NCI-H510A treated with DMSO at 0.1 percent for 48 hours (cell line): ENCODE measurements around the gene ADAMTS16.

Experiments
- DNase-seq: peaks from one replicate; lab custom pipeline; 2025; lab: John Stamatoyannopoulos, UW

ADAMTS16 gene

DNA sequence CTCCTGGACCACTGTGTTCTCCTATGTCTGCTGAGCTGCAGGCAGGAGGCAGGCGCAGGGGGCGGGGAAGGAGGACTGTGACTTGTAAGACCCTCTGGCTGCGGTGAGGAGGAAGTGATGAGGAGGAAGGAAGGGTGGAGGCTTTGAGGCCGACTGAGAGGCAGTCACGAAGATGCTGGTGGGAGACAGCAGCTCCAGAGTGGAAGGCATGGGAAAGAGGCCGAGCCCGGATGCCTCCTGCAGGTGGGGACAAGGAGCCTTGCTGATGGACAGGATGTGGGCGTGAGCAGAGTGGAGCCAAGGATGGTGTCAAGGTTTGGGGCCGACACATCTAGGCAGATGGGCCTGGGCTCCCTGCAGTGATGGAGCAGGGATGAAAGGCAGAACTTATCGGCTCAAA, 208.0 kb downstream of the ADAMTS16 start:
- no peak for DNase-seq

DNA sequence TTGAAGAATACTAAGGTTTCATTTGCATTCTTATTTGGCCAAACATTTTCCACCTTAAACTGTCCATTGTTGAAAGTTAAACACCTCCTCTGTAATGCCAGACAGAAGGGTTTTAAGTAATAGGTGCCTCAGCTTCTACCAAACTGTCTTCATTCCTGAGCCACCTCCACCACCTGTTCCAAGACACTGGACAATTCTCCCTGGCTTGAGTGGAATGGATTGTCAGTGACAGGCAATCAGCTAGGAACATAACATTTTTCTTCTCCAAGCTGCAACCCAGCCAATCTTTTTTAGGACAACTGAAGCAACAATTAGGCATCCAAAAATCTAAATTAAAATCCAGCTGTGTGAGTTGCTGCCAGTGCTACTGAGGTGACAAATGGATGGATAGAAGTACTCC, 208.4 kb downstream of the ADAMTS16 start:
- DNase-seq, result no peak

DNA sequence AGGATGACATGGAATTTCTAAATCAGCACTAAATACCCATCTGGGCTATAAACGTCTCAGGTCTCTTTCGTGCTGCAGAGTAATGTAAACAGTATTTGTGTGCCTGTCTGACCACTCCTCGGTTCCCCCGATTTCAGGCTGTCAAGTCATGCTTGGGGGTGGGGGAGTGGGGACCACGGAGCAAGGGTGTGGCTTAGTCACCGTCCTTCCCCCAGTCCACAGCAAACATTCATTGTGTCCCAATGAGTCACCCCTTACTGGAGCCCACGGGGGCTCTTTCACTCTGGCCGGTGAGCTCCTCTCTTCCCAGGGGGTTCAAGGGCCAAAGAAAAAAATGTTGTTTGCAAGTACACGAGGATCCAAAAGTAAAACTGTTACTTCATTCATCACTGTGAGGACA, 210.0 kb downstream of the ADAMTS16 start:
- DNase-seq, result no peak

DNA sequence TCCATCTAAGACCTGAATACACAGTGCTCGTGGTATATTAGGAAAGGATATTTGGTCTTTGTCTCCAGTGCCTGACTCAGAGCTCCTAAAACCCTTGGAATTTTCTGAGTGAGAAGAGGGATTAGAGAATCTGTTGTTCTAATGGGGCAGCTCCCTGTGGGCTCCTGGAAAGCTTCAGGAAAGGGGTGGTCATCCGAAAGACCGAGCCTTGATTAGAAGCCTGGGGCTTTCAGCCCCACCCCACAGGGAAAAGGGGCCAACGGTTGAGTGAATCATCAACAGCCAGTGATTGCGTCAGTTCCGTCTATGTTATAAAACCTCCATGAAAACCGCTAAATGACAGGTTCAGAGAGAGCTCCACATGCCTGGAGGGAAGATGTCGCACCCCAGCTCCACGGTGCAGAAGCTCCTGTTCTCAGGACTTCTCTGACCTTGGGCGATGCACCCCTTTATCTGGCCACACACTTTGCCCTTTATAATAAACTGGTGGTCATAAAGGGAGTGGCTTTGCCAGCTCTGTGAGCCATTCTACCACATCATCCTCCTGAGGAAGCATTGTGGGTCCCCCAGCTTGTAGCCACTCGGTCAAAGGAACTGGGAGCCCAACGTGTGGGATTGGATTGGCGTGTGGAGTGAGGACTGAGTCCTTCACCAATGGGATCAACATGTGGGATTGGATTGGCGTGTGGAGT, 211.3 kb downstream of the ADAMTS16 start:
- DNase-seq, result no peak

DNA sequence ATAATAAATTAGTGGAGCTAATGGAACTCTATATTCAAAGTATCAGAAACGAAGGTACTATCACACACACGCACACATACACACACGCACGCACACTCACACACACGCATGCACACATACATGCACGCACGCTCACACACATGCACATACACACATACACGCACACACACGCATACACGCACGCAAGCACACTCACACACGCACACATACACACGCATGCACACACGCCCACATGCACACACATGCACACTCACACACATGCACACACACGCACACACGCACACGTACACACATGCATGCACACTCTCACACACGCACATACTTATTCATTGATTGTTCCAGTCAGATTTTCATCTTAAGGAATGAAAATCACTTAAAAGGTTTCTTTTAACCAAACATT, 212.5 kb downstream of the ADAMTS16 start:
- DNase-seq, result no peak

DNA sequence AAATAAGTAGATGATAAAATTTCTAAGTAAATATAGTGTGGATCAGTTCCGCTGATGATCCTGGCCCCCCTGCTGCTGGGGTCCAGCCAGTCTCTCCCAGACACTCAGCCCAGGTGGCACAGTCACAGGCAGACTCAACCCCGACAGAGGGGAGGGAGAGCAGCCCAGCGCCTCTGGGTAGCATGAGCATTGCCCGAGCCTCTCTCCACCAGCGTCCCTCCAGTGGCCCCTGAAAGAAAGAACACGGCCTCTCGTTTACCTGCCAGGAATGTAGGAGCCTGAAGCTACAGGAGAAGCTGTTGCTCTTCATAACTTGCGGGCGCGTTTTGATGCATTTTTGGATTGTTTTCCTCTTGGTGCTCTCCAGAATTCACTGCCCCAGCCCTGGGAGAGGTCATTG, 213.6 kb downstream of the ADAMTS16 start:
- peak; percentile 24 for DNase-seq

DNA sequence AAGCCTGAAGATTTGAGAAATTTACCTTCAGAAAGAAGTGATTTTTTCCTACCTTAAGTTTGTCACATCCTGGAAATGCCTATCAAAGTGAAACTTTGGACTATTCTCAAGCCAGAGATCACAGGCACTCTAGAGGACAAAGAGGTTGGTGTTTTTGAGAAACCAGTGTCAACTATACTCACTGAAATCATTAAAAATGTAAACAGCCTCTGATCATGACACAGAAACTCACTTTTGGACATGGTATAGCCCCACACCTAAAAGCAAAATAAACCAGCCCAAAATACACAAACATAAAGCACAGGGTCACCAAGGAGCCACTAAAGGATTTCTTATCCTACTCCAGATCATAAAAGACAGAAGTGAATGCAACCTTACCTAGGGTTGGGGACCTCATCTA, 216.6 kb downstream of the ADAMTS16 start:
- DNase-seq, result no peak

DNA sequence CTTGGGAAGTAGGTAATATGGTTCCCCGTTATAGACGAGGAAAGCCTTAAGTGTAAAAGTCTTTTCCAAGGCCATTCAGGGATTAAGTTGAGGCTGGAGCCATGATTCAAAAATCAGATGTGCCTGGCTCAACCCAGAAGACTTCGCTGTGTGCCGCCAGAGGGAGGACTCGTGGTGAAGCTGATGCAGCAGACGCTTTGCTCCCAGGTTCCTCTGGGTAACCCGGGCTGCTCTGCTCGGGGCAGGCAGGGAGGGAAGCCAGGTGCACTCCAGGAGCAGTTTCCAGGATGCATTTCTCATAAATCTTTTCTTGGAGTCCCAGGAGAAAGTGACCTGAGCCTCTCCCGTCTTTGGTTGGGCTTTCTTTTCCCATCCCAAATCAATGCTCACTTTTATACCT, 219.5 kb downstream of the ADAMTS16 start:
- no peak for DNase-seq

DNA sequence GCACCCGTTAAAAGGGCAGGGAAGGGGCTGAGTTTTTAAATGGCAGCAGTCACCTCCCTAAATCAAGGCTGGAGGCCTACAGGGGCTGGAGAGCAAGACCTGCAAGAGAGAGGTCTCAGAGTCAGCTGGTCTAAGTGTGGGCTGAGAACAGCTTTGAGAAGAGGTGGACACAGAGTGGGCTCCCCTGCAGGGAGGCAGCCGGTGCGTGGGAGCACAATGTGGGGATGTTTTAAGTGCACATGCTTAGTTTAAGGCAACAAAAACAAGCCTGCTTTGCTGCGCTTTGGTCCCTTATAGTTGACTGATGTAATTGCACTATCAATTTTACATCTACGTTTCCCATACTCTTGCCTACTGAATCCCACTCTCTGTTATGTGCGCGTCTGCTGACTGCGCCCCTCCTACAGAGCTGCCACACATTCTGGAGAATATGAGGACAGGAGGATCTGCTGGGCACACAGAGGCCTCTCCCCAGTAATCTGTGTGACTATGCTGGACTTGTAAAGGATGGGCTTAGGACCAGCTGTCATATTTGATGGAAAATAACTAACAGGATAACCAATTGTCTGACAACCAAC, 220.3 kb downstream of the ADAMTS16 start:
- DNase-seq, result no peak

DNA sequence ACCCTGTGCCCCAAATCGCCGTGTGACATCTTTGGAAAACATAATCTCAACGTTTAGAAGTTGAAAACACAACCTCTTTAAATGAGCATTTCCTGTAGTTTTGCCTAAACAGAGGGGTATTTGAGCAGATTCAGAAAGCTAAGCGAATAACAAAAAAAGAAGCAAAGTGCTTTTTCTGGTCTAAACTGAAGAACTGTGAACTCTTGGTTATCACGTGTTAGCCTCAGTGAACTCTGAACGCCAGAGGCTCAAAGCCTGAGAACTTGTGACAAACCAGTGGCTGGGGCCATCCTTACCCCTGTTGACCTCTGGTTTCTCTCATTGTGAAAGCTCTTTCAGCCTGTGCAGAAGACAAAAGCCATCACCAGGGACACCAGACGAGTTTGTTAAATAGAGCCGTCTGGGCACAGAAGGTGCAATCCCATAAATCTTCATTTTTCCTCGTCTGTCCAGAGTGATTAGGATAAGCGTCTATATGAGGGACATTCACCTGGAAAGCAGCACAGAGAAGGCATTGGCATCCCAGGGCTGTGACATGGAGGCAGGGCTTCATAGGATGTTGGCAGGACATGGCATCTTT, 220.9 kb downstream of the ADAMTS16 start:
- no peak for DNase-seq

DNA sequence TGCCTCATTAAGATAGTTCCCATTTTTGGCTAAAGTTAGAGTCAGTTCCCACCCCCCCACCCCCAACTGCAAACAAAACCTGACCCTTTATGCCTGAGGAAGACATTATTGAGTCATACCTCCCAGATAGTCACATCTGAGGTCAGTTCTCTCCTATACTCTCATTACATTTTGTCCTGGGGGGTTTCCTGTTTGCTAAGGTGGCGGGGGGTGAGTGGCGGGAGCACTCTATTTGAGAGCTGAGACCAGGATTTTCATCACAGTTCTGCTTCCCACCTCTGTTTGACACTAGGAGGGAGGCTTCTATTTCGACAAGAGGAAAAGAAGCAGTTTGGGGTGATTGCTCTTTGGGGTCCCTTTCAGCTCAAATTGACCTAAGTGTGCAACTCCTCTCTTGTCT, 222.9 kb downstream of the ADAMTS16 start:
- no peak for DNase-seq

DNA sequence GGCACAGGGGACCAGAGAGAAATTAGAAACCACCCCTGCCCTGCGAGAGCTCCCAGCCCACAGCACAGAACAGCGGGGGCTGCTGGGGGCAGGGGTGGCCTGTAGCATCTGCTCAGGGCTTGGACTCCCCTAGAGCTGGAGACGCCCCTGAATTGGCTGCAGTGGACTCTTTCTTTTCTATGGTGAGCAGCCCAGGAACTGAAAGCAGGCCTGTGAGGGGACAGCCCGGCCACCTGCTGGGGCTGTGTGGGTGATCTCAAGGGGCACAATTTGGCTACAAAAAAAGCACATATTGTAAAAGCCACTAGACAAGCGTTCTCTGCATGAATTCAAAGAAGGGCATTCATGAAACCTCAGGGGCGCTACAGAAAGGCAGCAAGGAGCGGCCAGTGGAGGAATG, 224.8 kb downstream of the ADAMTS16 start:
- DNase-seq, result no peak

DNA sequence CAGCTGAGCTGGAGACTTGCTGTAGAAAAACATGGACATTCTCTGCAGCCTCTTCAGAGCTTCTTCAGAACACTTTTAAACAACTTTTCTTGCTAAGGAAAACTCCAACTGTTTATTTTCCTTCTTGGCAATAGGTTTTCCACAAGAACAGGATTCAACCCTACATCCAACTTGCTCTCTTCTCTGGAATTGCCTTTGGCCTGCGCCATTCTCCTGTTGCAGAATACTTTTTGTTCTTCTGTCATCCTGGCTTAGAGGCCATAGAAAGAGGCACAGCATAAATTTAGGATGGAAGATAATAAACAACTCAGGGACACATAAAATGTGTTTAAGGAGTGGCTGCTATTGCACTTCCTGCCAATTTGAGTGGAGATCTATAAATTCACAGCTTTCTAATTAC, 227.6 kb downstream of the ADAMTS16 start:
- DNase-seq, result no peak

DNA sequence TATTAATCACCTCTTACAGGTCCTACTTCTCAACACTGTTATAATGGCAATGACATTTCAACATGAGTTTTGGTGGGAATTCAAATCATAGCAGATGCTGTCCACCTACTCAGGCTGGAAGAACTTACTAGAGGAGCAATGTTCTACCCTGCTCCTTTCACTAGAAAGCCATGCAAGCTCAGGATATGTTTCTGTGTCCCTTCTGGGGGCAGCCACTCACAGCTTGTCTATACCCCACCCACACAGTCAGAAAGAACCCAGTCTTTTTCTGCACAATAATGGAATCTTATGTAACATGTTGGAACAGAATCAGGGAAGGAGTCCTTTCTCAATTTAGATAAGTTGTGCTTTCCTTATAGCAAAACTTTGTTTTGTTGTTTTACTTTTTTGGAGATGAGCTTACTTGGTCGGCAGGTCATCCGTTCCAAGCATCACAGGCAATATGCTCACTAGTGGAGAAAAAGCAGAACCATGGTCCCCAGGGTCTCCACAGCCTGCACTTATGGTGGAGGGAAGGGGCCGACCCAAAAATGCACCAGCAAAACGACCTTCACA, 229.0 kb downstream of the ADAMTS16 start:
- no peak for DNase-seq
